CMK (cell line): ENCODE results near the gene ANO8.

ENCODE experiments used
- DNase-seq: peaks from one replicate; pipeline ENCODE4 v3.0.0-alpha.2; 2010; ENCODE audit warnings: low read depth

The ANO8 gene

GRCh38 chr19:17328517-17329365 lies 5.9 kb downstream of the ANO8 start:
- no peak for DNase-seq

DNA sequence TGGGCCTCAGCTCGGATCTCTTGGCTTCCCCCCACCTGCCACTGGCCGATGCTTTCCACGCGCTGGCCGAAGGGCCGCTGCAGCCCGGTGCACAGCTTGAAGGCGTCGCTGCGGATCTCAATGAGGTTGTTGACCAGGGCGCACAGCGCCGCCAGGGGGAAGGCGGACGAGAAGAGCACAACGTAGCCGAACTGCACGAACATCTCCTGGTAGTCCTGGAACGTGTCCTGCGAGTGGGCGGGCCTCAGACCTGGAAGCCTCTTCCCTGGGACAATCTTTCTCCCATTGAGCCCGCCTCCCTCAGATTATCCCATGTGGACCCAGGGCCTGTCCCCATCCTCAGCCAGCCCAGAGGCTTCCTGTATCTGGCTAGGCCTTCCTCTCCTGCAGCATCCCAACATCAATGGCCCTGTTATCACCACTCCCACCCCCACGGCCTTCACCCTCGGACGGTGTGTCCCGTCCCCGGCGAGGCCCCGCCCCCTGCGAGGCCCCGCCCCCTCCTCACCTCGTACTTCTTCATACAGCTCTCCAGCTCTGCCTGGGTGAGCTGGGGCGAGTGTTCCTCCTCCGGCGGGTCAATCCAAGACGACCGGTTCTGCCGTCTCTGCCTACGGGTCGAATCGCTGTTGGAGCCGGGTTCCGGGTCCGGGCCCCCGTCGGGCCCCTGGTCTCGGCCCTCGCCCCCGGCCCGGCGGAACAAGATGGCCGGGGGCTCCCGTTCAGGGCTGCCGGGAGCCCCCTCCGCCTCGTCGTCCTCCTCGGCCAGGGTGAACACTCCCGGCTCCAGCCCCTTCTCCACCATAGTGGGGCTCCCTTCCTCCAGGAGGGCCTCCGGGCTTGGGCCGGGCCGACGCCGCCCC lies 6.8 kb downstream of the ANO8 start:
- no peak for DNase-seq

- no peak for DNase-seq
Measured at GRCh38 chr19:17327068-17327653, 7.5 kb downstream of the ANO8 start.

GRCh38 chr19:17326595-17326966 lies 8.1 kb downstream of the ANO8 start:
- no peak for DNase-seq

GRCh38 chr19:17325881-17326594 lies 8.6 kb downstream of the ANO8 start:
- no peak for DNase-seq

DNA sequence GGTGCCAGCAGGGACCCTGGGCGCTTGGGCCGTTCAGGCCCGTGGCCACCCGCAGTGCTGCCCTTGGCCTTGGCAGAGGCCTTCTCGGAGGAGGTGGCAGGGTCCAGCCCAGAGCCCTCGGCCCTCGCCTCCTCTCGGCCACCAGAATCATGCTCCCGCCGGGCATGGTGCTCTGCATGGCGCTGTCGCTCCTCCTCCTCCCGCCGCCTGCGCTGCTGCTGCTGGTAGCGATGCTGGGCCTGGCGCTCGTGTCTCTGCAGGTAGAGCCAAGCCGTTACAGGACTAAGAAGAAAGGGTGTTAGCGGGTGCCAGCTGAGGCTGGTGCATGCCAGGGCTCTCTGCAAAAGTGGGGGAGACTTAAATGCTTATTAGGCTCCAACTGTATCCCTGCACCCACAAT lies 9.5 kb downstream of the ANO8 start:
- no peak for DNase-seq

- no peak for DNase-seq
Measured at GRCh38 chr19:17324357-17325114, 10.1 kb downstream of the ANO8 start.

GRCh38 chr19:17323964-17324332 lies 10.7 kb downstream of the ANO8 start:
- no peak for DNase-seq

GRCh38 chr19:17323300-17323963 lies 11.2 kb downstream of the ANO8 start:
- no peak for DNase-seq

DNA sequence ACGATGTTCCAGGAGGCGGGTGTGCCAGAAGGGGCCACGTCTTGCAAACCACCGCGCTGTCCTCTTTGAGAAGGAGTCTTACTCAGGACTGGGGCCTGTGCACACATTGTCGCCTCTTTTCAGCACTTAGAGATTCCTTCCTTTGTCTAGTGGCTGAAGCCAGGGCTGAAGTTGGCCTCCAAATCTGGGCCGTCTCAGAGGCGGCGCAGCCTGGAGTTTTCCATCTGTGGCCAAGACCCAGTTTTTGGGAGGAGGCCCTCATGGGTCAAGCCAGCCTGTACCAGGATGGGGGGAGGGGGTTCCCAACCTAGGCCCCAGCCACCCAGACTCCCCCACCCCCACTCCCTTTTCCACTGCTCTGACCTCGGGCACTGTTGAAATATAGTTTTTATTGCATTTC lies 11.8 kb downstream of the ANO8 start:
- no peak for DNase-seq

GRCh38 chr19:17321655-17322489 lies 12.8 kb downstream of the ANO8 start:
- DNase-seq = no peak

- DNase-seq = no peak
Measured at GRCh38 chr19:17320435-17320834, 14.2 kb downstream of the ANO8 start.

GRCh38 chr19:17319473-17320238 lies 15.0 kb downstream of the ANO8 start:
- no peak for DNase-seq

GRCh38 chr19:17318966-17319365 lies 15.7 kb downstream of the ANO8 start:
- DNase-seq = no peak

DNA sequence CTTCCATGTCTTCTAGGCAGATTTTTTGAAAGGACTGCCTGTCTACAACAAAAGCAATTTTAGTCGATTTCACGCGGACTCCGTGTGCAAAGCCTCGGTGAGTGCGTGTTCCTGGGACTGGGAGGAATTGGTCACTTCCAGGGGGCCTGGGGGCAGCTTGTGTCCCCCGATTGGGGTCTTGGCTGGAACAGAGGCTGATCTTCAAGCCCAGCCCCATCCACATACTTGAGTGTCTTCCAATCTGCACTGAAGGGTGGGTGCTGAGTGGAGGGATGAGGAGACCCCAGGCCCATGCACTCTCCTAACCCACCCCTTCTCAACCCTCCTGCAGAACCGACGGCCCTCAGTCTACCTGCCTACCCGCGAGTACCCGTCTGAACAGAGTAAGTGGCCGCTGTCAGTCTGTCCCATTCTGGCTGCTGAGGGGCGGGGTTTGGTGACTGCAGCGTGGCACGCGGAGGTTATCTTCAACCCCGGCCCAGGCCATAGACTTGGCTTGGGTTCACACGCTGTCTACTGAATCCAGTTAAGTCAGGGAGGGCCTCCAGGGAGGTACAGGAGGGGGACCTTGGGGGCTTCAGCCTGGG lies 20.6 kb downstream of the ANO8 start:
- DNase-seq = no peak

DNA sequence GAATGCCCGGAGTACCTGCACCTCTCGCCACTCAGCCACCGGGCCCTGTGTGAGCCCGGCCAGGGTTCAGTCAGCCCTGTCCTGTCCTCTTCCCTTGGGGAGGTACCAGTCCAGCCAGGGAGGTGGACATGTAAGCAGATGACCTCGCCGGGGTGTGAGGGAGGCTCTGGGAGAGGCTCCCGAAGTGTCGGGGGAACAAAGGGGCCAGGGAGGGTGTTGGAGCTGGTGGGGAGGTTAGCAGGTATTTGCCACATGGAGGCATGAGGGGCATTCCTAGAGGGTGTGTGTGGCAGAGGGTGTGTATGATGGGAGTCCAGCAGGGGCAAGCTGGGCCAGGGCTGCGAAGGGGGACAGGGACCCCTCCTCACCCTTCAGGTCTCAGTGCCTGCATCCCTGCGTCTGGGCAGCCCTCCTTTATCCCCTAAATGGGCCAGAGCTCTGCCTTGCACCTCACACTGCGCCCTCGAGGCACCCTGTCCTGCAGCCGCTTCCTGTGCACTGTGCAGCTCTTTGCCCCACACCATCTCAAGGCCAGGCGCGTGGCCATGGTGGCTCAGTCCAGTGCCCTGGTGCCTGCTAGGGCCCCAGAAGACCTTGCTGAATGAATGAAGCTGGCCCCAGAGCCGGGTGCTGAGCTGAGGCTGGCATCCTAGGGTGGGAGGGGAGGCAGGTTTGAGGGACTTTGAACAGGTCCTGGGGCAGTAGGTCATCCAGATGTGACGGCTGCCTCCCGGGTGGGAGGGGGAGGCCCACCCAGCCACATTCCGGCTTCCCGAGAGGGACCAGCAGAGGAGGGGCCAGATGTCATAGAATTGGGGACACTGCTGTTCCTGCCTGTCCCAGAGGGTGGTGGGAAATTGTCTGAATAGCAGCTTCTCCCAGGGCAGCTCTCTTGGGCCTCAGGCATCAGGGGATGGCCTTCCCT lies 22.2 kb downstream of the ANO8 start:
- no peak for DNase-seq

GRCh38 chr19:17311455-17312188 lies 23.0 kb downstream of the ANO8 start:
- DNase-seq = no peak
